SK-MEL-5 (cell line): Measurements from ENCODE around the gene RPN2. TPM values are rescaled to one million over a fixed set of nuclear protein-coding genes. Genes with fewer than 3 reads are reported as not detected.
"Not testable (repeated sequence)": the region's sequence is repeated elsewhere in the genome, so short reads cannot be mapped to it uniquely, and the experiment has no call there.

ENCODE experiments used
- DNase-seq: peaks from one replicate; pipeline ENCODE4 v3.0.0-alpha.2; 2016; ENCODE audit warnings: low read depth, low spot score
- in situ Hi-C: cut with HindIII; loops from 2 replicates; pipeline ENCODE4 v1.10.0; 2016; ENCODE audit warnings: low sequenced_read_pairs, high pct_unique_total_duplicates, low pct_unique_long_range_greater_than_20kb
- polyA plus RNA-seq, 2 experiments: library from polyadenylated mRNA; depleted of rRNA; stranded (reverse); fragments of >200 nt; gene quantifications; 2 replicates each; pipeline ENCODE4 v1.2.3, GENCODE V29; 2015
- total RNA-seq: library from RNA; depleted of rRNA; stranded (reverse); fragments of >200 nt; shearing (Covaris generic); gene quantifications from 2 replicates; pipeline ENCODE4 v1.2.3, GENCODE V29; 2014; rRNA removed

RPN2 gene
- 628 and 702 TPM in 2 replicates for total RNA-seq
- polyA plus RNA-seq (2015; cell fraction: cytosol; rRNA removed) = 671 and 790 TPM in 2 replicates
- polyA plus RNA-seq (2015; cell fraction: nucleus; rRNA removed) = 187 and 199 TPM in 2 replicates

GRCh38 chr20:37178839-37179682 lies at the start of gene RPN2, which contains the start of gene MROH8:
TSS of gene RPN2 (plus strand) at chr20:37179330. CDS start at chr20:37179357, 27 bp downstream.
TSS of gene MROH8 (minus strand) at chr20:37179548.
- in situ Hi-C loops = no loop called here
- DNase-seq = peak; percentile 98

GRCh38 chr20:37131486-37131885 lies 47.6 kb upstream of the RPN2 start:
- no peak for DNase-seq
- in situ Hi-C loops = no loop called here

GRCh38 chr20:37133952-37134351 lies 45.2 kb upstream of the RPN2 start:
- in situ Hi-C loops = no loop called here

GRCh38 chr20:37137547-37137946 lies 41.6 kb upstream of the RPN2 start:
- in situ Hi-C loops = no loop called here
- no peak for DNase-seq

More at GRCh38 chr20:37133952-37134351, 45.2 kb upstream of the RPN2 start:
- DNase-seq = no peak

GRCh38 chr20:37142708-37143107 lies 36.4 kb upstream of the RPN2 start:
- DNase-seq = no peak
- in situ Hi-C loops = no loop called here

- no peak for DNase-seq
- in situ Hi-C loops = no loop called here
Observed at GRCh38 chr20:37144856-37145404, 34.2 kb upstream of the RPN2 start.

- DNase-seq = no peak
- in situ Hi-C loops = no loop called here
Observed at GRCh38 chr20:37147250-37147649, 31.9 kb upstream of the RPN2 start.

- DNase-seq, in situ Hi-C loops: not testable (repeated sequence)
Observed at GRCh38 chr20:37150864-37151263, 28.3 kb upstream of the RPN2 start.

GRCh38 chr20:37151529-37151928 lies 27.6 kb upstream of the RPN2 start:
- in situ Hi-C loops = no loop called here
- no peak for DNase-seq

GRCh38 chr20:37152284-37152683 lies 26.8 kb upstream of the RPN2 start:
- DNase-seq = no peak
- in situ Hi-C loops = no loop called here

- no peak for DNase-seq
- in situ Hi-C loops = no loop called here
Observed at GRCh38 chr20:37154684-37155298, 24.3 kb upstream of the RPN2 start.

- DNase-seq = no peak
- in situ Hi-C loops = no loop called here
Observed at GRCh38 chr20:37155987-37156386, 23.1 kb upstream of the RPN2 start.

- in situ Hi-C loops = no loop called here
- no peak for DNase-seq
Observed at GRCh38 chr20:37158248-37158647, 20.9 kb upstream of the RPN2 start.

GRCh38 chr20:37160683-37161082 lies 18.4 kb upstream of the RPN2 start:
- in situ Hi-C loops = no loop called here
- DNase-seq = no peak

- no peak for DNase-seq
- in situ Hi-C loops = no loop called here
Observed at GRCh38 chr20:37161830-37162549, 17.1 kb upstream of the RPN2 start.

GRCh38 chr20:37162646-37163045 lies 16.5 kb upstream of the RPN2 start:
- in situ Hi-C loops = no loop called here

GRCh38 chr20:37163832-37164554 lies 15.1 kb upstream of the RPN2 start:
- DNase-seq = no peak
- in situ Hi-C loops = no loop called here

More at GRCh38 chr20:37162646-37163045, 16.5 kb upstream of the RPN2 start:
- DNase-seq = no peak
